Heart right ventricle (tissue), 16 donors: Measurements from ENCODE around the gene LRRC7. TPM values are rescaled to one million over a fixed set of nuclear protein-coding genes. Genes with fewer than 3 reads are reported as not detected.

ENCODE experiments used
- ATAC-seq, 8 donors: fragments of 200-7000 bp; cut with Tn5 transposase; one replicate each; pipeline ENCODE4 v1.9.1; 2020; ENCODE audit warnings: mild to moderate bottlenecking in 8 of 8, moderate library complexity in 8 of 8, moderate number of reproducible peaks in 1 of 8
- DNase-seq, 2 donors: peaks; one replicate each; pipeline ENCODE4 v3.0.0-alpha.2; 2020
- H3K27ac ChIP-seq, 10 donors: fragments of 200-600 bp; sonication (generic) in 2 of 10; one replicate each; pipeline versions ENCODE4 v1.5.0 to v1.8.0; 2020 to 2022; ENCODE audit warnings: mild to moderate bottlenecking in 3 of 10
- H3K27me3 ChIP-seq, 7 donors: fragments of 200-600 bp; one replicate each; pipeline ENCODE4 v1.8.0; 2021 to 2022; ENCODE audit warnings: mild to moderate bottlenecking in 2 of 7
- H3K36me3 ChIP-seq, 9 donors: fragments of 200-600 bp; sonication (generic) in 1 of 9; one replicate each; pipeline versions ENCODE4 v1.5.0 to v1.8.0; 2020 to 2022; ENCODE audit warnings: mild to moderate bottlenecking in 2 of 9
- H3K4me1 ChIP-seq, 9 donors: fragments of 200-600 bp; sonication (generic) in 1 of 9; one replicate each; pipeline versions ENCODE4 v1.5.0 to v1.8.0; 2020 to 2022; ENCODE audit warnings: mild to moderate bottlenecking in 4 of 9
- H3K4me3 ChIP-seq, 10 donors: fragments of 200-600 bp; sonication (generic) in 2 of 10; one replicate each; pipeline versions ENCODE4 v1.5.0 to v1.8.0; 2020 to 2022; ENCODE audit warnings: mild to moderate bottlenecking in 7 of 10, moderate library complexity in 2 of 10
- H3K9me3 ChIP-seq, 11 donors: fragments of 200-600 bp in 10 of 11; sonication (generic) in 2 of 11; one replicate each; pipeline versions ENCODE4 v1.5.0 to v1.8.0; 2013 to 2022; ENCODE audit warnings: mild to moderate bottlenecking in 2 of 11, control low read depth in 1 of 11, moderate library complexity in 1 of 11
- CTCF ChIP-seq, 9 donors: fragments of 200-600 bp; sonication (generic) in 2 of 9; IDR thresholded peaks; one replicate each; pipeline versions ENCODE4 v1.5.0 to v1.8.0; 2021 to 2022; ENCODE audit warnings: antibody characterized with exemption in 9 of 9, mild to moderate bottlenecking in 5 of 9, moderate library complexity in 1 of 9
- WGBS, 2 donors: extraction: QIAGEN DNeasy Blood & Tissue Kit; methylation state at CpG; one replicate each; pipeline ENCODE4 v1.1.7; 2013; ENCODE audit warnings: inconsistent platforms in 1 of 2; 5-methylcytosine and 5-hydroxymethylcytosine counted together
- intact Hi-C, 10 donors: fragments of 100-400 bp; cut with DNase I; formaldehyde crosslinking; loops; one replicate each; pipeline versions ENCODE4 v1.11.1 to v1.14.2; 2022
- polyA plus RNA-seq, 2 donors: library from polyadenylated mRNA; stranded (reverse); fragments of 200-250 nt; gene quantifications; one replicate each; pipeline ENCODE4 v1.2.3, GENCODE V29; 2013
- total RNA-seq, 10 donors: library from RNA; stranded (reverse); fragmentation: NEBNext Ultra II Directional in 3 of 10; extraction: Animal tissue kit (Norgen Biotek cat#: 25700) in 3 of 10; gene quantifications; one replicate each; pipeline versions ENCODE4 v1.2.1 to v1.2.4, GENCODE V29; 2021 to 2023
- donor health status: Arrhythmogenic right ventricular cardiomyopathy.
- donor health status: ischemic (EF 13 %, LVEDD 7.1; RV severe dilation, severe dysfunction).
- donor health status: healthy with polysubstance abuse.
- donor health status: DM: no; HTN: yes; CAD: no.
- donor health status: DM: no; HTN: no; CAD: no.
- donor health status: ischemic (EF 25% LVEDD 6.9; RV normal size, moderate dysfunction).
- donor health status: ischemic (EF 25% LVEDD 5.7; RV mildly dilated, moderate dysfunction).
- donor health status: healthy.
- donor health status: DM: yes; HTN: yes; CAD: no.
- donor health status: Ischemic cardiomyopathy.
- donor health status: ischemic (EF 35%, LVEDD 5.7; RV mildly dilated, moderate dysfunction).
- donor health status: nonischemic (EF 11% LVEDD 7.7; RV severe dilation, severe dysfunction).
- donor health status: DM: yes; HTN: yes; CAD: no.
- donor health status: PGD.
- donor health status: ischemic (EF 29% LVEDD 5.4; RV normal size, mild dysfunction).
- donor health status: nonischemic (EF 23%, LVEDD 6.1; RV moderate dilation, normal function).

LRRC7 gene
- total and polyA plus RNA-seq, 12 donors, result 0.03 to 2.1 (median 0.59) TPM

- intact Hi-C loops, result no loop called here
- ATAC-seq (no peak), DNase-seq (no peak)
- no peak overlapping the region for H3K4me3 ChIP-seq
- WGBS, 2 donors, result 67 to 86% methylated on average over 5 of the region's 5 CpGs
- no peaks in the 10 kb centered on the region for H3K27me3 ChIP-seq
- H3K4me1 ChIP-seq, result no peaks in the 10 kb centered on the region
- no peak overlapping the region for H3K27ac ChIP-seq
- no peaks in the 10 kb centered on the region for H3K9me3 ChIP-seq
- no peak for TF ChIP-seq CTCF (IDR thresholded peaks at IDR 0.05)
- no peaks in the 10 kb centered on the region for H3K36me3 ChIP-seq
Measured at GRCh38 chr1:70033266-70033873, 465.6 kb downstream of the LRRC7 start.

GRCh38 chr1:70033936-70034335, 466.2 kb downstream of the LRRC7 start:
- H3K27me3 ChIP-seq, result no peaks in the 10 kb centered on the region
- no peak for ATAC-seq
- TF ChIP-seq CTCF (IDR thresholded peaks at IDR 0.05), result no peak
- intact Hi-C loops, result no loop called here
- H3K27ac ChIP-seq, result no peak overlapping the region
- no peaks in the 10 kb centered on the region for H3K36me3 ChIP-seq
- no peaks in the 10 kb centered on the region for H3K9me3 ChIP-seq
- DNase-seq, result no peak
- H3K4me3 ChIP-seq, result no peak overlapping the region
- H3K4me1 ChIP-seq, result no peaks in the 10 kb centered on the region

- 37 to 45% methylated on average over 3 of the region's 3 CpGs for WGBS, 2 donors
- ATAC-seq, result no peak
Measured at GRCh38 chr1:70034403-70034802, 466.7 kb downstream of the LRRC7 start.

GRCh38 chr1:70038025-70038424, 470.3 kb downstream of the LRRC7 start:
- Histone ChIP-seq H3K4me3 (no peak overlapping the region), H3K27ac (no peak overlapping the region), H3K36me3 (no peaks in the 10 kb centered on the region), H3K9me3 (no peaks in the 10 kb centered on the region), H3K27me3 (no peaks in the 10 kb centered on the region), H3K4me1 (peaks cover 0 to 8% (median 0%) of the 10 kb centered on the region in 9 donors)
- WGBS, 2 donors, result 90% methylated on average over 10 of the region's 10 CpGs
- TF ChIP-seq CTCF (IDR thresholded peaks at IDR 0.05), result no peak
- intact Hi-C loops, result no loop called here
- ATAC-seq, result no peak
- no peak for DNase-seq

More at GRCh38 chr1:70034403-70034802, 466.7 kb downstream of the LRRC7 start:
- intact Hi-C loops, result no loop called here
- Histone ChIP-seq H3K9me3 (no peaks in the 10 kb centered on the region), H3K36me3 (no peaks in the 10 kb centered on the region), H3K27ac (no peak overlapping the region), H3K4me3 (no peak overlapping the region), H3K4me1 (no peaks in the 10 kb centered on the region), H3K27me3 (no peaks in the 10 kb centered on the region)
- no peak for DNase-seq
- no peak for TF ChIP-seq CTCF (IDR thresholded peaks at IDR 0.05)
